GM12892 (cell line): ENCODE results near the gene DAGLA.

ENCODE experiments used
- POLR2A ChIP-seq: IDR thresholded peaks from 2 replicates; pipeline ENCODE4 v1.6.1; 2011; ENCODE audit warnings: low read depth, low read length, control low read depth
- POLR2AphosphoS5 ChIP-seq: IDR thresholded peaks from 2 replicates; pipeline ENCODE4 v1.6.1; 2011; ENCODE audit warnings: low read depth, low read length, control low read depth

DNA sequence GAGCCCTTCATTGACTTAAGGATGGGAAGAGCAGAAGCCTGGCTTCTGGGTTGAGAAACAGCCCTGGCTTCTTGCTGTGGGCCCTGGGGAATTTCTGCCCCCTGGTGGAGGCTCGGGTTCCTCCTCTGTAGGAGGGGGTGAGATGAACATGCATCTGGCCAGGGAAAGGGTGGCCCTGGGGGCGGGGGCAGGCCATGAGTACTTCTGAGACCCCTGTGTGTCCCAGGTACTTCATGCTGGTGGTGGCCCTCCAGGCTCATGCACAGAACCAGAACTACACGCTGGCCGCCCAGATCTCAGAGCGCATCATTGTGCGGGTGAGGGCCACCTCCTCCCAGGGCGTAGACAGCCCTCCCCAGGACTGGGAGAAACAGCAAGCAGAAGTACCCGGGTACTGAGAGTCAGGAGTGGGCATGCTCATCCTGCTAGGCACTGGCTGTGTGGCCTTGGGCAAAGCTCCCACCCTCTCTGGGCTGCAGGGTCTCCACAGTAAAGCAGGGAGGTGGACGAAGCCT lies 96.4 kb downstream of the DAGLA start:
- no peak for TF ChIP-seq POLR2AphosphoS5
- TF ChIP-seq POLR2A, result no peak
